DMS53 treated with DMSO at 0.1 percent for 48 hours (cell line): ENCODE results near the gene TRDN.

Experiments
- DNase-seq: peaks from one replicate; lab custom pipeline; 2025; ENCODE audit not compliant: unreplicated experiment; lab: John Stamatoyannopoulos, UW

Gene TRDN

DNA sequence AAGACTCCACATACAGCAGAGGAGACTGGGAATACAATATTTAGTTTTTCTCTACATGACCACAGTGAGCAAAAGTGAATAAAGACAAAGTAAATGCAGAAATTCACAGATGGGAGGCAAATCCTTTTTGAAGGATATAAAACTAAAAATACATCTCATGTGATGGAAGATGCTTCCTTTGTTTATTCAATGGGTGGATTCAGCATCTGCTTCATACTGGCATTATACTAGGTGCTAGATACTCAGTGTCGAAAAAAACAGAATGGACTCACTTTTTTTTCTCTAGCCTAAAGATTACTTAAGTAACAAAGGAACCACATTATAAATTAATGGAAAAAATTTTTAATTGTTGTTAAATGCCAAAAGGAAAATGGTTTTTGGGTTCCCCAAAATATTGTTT is 216.2 kb downstream of the TRDN start:
- no peak for DNase-seq

DNA sequence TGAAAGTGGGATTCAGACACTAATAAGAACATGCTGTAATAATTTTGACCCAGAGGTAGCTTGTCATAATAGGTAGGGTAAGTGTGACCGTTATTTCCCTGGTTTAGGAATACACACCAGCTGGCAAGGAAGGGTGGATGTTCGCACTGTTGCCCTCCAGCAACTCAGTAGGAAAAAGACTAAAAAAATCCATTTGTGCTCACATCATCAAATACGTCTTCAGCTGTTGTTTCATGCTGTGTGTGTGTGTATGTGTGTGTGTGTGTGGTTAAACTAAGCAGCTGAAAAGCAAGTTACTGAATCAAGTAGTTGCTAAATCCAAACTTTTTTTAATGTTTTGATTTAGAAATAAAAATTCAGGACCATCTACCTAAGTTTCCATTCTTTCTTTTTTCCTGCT is 218.7 kb downstream of the TRDN start:
- DNase-seq = no peak

DNA sequence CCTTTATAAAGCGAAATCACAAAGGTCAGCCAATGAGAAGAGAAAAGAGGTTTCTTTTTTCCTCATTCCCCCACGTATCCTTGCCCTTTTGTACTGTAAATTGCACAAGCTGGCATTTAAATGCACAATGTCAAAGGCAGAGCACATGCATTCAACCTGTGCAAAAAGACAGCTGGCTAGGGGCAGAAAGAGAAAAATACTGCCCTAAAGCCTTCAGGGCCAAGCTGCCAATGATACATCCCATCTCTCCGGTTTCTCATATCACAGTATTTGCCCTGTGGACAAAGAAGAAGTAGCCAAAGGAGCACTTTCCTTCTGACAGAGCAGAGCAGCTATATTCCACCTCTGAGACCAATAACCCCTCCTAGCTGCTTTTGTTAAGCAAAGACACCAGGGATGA is 219.2 kb downstream of the TRDN start:
- DNase-seq = no peak

DNA sequence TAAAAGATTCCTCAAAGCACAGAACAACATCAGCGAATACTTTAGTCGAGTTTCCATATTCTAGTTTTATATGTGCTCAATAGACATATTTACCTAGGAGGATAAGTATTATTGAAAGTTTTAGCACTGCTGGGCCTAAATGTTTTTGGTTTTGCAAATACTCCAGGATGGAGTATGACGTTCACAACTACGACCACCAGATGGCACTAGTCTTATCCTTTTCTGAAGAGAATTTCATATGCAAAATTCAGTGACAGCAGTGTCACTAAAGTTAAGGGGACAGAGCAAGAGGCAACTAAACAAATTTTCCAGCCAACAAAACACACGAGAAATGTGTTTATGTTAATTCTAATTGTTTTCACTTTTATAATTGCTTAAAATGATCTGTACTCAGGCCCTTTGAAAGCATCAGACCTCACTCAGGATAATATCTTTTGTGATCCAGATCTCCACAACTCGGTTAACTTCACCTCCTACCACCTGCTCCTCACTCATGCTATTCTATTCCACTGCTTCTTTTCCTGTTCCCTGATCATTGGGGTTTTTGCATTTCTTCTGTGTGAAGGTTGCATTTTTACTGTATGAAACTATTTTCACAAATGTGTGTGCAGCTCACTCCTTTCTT is 220.8 kb downstream of the TRDN start:
- DNase-seq = peak; percentile 29

DNA sequence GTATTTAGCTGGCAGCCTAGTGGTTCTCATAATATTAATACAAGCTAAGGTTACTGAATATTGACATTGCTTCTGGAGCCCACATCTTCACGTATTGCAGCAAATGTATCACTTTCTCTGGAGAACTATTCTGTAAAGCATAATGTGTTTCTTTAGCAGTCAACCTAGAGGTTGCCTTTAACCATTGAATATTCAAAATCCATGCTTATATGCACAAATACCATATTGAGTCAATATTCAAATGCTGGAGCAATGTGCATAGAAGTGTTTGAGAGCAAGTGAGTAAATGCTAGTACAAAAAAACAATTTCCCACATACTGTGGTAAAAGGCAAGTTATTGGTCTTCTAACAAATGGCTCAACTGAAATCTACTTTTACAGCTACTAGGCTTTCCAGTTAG is 231.8 kb downstream of the TRDN start:
- DNase-seq = no peak

DNA sequence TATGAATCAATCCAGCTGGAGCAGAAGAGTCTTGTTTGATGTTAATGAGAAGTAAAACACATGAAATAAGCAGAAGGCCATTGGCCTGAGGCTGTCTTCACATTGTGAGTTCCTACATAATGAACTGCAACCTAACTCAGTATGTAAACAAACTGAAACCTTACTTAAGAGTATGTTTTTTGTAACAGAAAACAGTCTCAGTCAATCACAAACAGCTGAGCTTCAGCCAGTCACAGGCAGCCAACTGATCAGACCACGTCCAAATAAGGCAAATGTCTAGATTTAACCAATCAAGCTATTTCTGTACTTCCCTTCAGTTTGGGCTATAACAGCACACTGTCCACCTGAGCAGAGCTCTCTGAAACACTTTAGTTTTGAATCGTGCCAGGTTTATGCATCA is 234.7 kb downstream of the TRDN start:
- DNase-seq = peak; percentile 5

DNA sequence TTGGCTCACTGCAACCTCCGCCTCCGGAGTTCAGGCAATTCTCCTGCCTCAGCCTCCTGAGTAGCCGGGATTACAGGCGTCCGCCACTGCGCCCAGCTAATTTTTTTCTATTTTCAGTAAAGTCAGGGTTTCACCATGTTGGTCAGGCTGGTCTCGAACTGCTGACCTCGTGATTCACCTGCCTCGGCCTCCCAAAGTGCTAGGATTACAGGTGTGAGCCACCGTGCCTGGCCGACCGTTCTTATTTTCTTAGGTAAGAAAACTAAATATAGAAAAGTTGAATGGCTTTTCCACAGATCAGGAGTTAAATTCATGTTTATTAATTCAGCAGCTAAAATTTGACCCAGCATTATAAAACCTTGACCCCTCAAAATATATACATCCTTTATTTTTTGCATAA is 238.7 kb downstream of the TRDN start:
- no peak for DNase-seq

DNA sequence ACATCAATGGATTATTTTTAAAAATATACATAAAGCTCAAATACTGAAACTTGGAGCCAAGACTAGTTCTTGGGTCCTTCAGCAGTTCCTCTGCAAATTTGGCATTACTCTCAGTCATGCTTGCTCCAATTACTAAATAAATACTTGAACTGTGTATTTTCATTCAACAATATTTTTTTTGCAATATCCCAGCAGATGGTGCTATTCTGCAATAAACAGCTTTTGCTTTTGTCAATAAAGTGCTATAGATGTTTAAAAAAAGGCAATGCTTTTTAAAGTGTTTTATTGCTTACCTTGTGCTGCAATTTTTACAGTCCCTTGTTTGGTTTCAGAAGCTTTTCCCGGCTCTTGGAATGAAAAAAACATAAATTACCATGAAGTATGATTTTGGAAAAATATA is 243.4 kb downstream of the TRDN start:
- peak; percentile 88 for DNase-seq

DNA sequence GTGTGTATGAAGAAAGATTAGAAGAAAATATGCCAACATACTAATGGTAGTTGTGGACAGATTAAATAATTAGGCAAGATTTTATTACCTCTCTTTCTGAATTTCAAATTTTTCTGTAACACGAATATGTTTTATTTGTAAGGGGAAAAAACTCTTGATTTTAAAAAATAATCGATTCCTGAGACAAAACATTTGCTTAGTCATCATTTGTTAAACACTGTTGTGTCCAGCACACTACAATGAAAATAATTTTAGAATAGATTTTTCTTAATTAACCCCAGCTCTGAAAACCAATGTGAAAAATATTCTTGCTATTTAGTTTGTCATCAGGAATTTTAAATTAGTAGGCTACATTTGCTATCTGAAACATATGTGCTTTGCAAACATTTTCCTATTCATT is 253.0 kb downstream of the TRDN start:
- no peak for DNase-seq

DNA sequence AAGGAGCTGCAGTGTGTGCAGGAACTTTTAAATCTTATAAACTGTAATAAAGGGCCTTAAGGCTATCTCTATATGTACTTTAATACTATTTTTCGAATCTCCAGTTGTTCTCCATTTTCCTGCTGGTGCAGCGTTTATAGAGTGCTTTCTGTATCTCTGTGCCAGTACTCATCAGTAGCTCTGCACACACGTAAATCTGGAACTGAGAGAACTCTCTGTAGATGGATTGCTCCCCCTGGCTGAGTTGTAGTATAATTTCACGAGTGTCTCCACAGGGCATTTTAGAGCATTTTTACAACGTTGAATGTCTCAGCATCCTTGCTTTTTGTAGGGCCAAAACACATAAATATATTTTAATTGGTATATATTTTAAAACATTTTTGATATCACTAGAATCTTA is 256.5 kb downstream of the TRDN start:
- DNase-seq = peak; percentile 37

DNA sequence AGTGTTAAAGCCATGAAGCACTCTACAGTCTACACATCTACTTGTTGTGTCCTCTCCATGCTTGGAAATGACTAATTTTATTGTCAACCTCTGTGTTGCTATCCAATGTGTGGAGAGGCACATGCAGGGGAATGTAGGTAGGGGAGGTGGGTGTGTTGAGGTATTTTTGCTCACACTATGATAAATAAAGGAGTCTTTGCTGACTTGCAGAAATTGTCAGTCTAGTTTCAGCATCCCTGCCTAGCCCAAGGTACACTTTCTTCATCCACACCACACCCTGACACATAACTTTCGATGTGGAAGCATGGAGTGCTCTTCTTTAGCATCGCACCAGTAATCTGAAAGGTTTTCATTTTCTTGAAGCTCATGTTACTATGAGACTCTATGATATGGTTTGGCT is 264.0 kb downstream of the TRDN start:
- DNase-seq = no peak

DNA sequence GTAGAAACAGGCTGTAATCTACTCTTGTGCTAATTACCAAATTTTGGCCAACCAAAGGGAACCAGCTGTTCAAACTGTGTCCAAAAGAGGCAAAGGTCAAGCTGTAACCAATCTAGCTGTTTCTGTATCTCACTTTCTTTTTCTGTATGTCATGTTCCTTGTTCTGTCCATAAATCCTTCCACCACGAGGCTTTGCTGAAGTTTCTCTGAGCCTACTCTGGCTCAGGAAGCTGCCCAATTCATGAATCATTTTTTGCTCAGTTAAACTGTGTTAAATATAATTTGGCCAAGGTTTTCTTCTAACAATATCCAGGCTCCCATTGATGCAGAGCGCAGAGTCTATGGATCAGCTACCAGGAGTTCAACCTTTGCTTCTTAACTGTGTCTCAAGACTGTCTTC is 272.8 kb downstream of the TRDN start:
- no peak for DNase-seq

DNA sequence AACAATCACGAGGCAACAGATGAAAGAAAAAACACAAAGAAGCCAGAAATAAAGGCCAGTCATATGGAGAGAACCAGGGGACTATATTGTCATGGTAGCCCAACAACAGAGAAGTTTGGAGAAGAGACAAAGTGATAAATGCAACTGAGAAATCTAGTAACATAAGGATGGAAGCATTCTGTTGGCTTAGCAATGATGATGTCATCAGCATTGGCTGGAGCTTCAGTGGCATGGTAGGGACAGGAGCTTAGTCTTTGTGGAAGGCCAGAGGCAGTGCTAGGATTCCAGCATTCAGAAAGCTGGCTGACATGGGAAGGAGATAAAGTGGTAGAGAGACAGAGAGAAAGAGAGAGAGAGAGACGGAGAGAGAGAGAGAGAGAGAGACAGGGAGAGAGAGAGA is 276.4 kb downstream of the TRDN start:
- DNase-seq = no peak

DNA sequence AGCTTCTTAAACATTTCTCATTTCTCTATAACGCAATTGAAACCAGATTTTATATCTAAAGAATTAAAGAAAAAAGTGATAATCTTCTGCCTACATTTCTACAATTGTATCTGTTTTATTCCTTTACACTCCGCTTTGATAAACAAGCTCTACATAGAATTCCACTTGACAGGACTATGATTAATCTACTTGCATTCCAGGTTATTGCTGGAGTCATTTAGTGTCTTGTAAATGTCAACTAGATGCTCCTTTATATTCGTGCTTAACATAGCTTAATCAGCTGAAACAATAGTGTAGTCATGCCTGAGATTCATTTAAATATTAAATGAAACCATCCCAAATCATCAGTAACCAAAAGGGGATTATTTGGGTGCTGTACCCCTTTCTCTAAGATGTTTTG is 284.0 kb downstream of the TRDN start:
- DNase-seq = no peak

DNA sequence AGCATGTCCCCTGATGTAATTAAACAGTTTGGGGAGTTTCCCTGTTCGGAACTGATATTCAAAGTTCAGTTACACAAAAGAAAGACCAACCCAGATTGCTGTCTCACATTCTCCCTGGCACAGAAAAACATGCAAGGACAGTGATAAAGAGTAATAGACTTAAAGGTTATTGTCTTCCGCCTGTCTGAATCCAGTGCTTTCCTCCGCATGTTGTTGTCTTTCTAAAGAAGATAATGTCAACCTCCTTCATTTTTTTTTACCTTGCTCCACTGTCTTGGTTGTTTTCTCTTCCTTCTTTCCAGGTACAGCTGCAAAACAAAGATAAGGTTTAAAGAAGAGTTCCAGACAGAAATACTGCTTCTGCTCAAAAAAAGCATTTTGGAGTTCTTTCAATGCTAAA is 284.5 kb downstream of the TRDN start:
- no peak for DNase-seq

DNA sequence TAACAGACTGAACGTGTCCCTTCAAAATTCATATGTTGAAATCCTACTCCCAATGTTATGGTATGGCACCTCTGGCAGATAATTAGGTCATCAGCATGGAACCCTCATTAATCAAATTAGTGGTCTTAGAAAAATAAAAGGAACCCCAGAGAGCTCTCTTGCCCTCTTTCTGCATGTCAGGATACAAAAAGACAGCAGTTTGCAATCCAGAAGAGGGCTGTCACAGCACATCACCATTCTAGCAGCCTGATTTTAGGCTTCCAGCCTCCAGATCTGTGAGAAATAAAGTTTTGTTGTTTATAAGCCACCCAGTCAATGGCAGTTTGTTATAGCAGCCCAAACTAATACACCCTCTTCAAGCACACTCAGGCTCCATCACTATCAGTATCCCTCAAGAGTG is 292.9 kb downstream of the TRDN start:
- no peak for DNase-seq

DNA sequence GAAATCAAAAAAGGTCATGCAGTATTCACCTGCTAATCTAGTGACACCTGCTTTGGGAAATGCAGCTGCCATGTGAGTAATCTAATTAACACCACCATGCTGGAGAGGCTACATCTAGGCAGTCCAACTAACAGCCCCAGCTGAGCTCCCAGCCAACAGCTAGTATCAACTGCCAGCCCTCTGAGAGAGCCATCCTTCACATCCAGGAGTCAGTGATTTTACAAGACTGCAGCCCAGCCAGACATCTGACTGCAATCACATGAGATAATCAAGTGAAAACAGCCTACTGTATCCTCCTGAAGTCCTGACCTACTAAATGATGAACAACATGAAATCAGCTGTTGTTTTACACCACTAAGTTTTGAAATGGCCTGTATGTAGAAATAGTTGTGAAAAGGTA is 298.4 kb downstream of the TRDN start:
- no peak for DNase-seq

DNA sequence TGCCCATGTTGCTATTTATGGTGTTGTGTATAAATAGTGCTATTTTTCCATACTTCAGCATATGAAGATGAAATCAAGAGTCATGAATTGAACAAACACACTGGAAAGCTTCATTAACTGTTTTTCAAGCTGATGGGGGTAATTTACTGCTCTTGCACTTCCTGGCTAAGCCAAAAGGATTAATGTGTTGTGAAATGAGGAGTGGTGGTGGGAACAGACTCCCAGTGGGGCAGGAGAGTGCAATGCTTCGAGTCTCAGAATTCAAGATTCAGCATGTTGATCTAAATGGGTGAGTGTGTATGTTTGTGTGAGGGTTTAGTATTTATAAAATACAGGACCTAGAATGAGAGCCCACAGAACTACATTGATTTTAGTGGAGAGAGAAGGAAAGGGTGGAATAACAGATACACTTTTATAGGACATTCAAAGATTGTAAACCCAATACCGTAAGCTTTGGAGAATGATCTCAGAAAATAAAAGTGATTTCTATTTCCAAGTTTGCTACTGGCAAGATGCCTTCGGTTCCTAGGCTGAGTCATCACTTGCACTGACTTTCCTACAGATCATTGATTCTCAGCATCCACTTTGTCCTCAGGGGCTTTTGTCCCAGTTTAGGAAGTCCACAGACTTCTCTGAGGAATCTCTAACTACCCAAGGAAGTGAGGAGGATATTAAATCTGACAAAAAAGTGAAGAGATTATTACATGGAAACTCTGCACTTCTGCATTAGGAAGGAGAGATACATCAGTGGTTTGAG is 303.6 kb downstream of the TRDN start:
- DNase-seq = no peak

DNA sequence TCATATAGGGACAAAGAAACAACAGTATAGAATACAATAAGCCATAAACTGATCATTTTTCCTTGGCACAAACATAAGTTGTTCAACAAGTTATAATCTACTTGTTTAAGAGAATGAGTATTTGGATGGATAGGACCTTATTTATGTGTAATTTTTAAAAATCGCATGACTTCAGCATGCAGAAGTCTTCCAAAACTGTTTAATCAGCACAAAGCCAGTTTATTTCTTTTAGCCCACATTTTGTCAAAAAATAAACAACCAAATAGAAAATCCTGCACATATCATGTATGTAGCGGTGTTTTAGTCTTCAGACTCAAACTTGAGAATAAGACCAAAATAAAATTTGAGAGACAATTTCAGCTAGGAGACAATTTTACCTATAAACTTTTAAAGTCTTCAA is 304.7 kb downstream of the TRDN start:
- no peak for DNase-seq

DNA sequence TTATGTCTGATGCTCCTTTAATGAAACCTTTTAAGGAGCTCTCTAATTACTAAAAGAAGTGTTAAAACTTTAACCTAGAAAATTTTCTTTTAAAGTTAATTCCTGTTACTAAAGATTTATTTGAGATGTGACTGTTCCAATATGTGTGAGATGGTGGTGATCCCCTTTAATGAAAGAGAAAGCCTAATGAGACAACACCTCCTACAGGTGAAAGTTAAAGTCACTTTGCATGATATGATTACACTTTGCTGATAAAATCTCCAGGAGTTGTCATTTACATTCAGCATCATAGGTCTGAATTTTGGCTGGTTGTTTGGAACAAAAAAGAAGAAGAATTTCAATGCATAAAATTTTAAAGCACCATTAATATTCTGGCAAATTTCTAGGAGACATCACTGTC is 307.4 kb downstream of the TRDN start:
- DNase-seq = no peak

DNA sequence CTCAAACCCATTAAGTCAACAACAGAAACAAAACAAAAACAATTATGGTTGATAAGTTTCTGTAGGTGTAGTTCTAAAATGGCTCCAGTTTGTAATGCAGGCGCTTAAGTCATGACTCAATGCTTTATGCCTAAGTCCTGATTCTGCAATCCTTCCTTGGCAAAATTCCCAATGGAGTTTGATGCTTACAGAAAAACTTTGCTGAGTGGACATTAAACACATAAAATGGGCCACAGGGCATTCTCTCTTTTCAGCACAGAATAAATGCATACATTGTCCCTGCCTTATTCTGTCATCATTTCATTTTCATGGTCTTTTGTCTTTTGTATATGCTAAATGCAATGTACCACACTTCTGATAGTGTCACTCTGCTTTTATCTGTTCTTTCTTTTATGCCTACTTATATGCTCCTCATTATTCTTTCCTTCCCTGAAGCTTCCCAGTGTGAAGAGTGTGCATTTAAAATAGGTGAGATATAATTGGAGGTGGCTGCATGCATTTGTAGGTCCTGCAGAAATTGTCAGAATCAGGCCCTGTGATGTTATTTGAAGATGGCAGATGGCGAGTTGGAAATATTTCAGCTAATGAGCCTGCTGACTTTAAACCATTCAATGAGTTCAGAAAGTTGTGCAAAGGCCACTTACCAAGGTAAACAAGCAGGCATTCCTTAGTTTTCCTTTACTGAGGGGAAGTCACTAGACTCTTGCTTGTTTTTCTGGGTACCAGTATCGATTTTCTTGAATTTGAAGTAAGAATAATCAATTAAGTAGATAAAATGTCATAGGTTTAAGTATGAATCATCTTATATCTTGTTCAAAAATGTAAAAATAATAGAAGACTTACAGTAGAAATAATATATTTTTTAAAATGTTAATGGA is 313.1 kb downstream of the TRDN start:
- DNase-seq = no peak

DNA sequence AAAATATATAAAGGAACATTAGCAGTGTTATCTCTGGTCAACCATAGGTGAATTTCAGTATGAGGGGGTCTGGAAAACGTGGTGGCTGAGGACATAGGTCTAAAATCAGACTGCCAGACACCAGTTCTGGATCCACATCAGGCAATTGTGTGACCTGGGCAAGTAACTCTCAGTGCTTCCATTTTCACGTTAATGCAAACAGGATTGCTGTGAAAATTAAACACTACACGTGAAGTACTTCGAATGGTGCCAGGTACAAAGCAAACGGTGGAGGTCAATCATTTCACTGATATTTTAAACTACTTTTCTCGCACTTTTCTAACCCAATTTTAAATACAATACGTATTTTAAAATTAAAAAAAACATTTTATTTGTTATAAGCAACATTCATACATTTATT is 315.7 kb downstream of the TRDN start:
- no peak for DNase-seq
